Lung (tissue), 12 donors: ENCODE data around the gene SLC17A2. TPM values are rescaled to one million over a fixed set of nuclear protein-coding genes. Genes with fewer than 3 reads are reported as not detected.

Source experiments
- ATAC-seq: fragments of 200-7000 bp; cut with Tn5 transposase; one replicate; pipeline ENCODE4 v1.9.1; 2020; ENCODE audit warnings: moderate number of reproducible peaks; ENCODE audit not compliant: insufficient read depth, low FRiP score
- DNase-seq, 3 donors: peaks; one replicate each; pipeline ENCODE4 v3.0.0-alpha.2; 2013 to 2017
- H3K27ac ChIP-seq, 2 donors: one replicate each; pipeline ENCODE4 v1.5.1; 2013; ENCODE audit warnings: mild to moderate bottlenecking in 2 of 2, moderate library complexity in 2 of 2, control low read depth in 1 of 2, inconsistent platforms in 1 of 2, low read depth in 1 of 2, low read length in 1 of 2
- H3K27me3 ChIP-seq, 3 donors: one replicate each; pipeline ENCODE4 v1.5.1; 2013; ENCODE audit warnings: low read length in 2 of 3; ENCODE audit not compliant: control insufficient read depth in 3 of 3, insufficient read depth in 3 of 3
- H3K36me3 ChIP-seq, 4 donors: one replicate each; pipeline ENCODE4 v1.5.1; 2013; ENCODE audit warnings: low read length in 4 of 4, mild to moderate bottlenecking in 1 of 4, moderate library complexity in 1 of 4; ENCODE audit not compliant: control insufficient read depth in 4 of 4, insufficient read depth in 4 of 4
- H3K4me1 ChIP-seq, 5 donors: one replicate each; pipeline ENCODE4 v1.5.1; 2013; ENCODE audit warnings: low read length in 5 of 5, mild to moderate bottlenecking in 2 of 5, moderate library complexity in 1 of 5; ENCODE audit not compliant: control insufficient read depth in 5 of 5, insufficient read depth in 5 of 5
- H3K4me3 ChIP-seq: one replicate; pipeline ENCODE4 v1.5.1; 2013; ENCODE audit warnings: mild to moderate bottlenecking, control low read depth, moderate library complexity
- H3K9ac ChIP-seq, 2 donors: one replicate each; pipeline ENCODE4 v1.5.1; 2013; ENCODE audit warnings: low read length in 2 of 2, control low read depth in 1 of 2; ENCODE audit not compliant: insufficient read depth in 1 of 2
- H3K9me3 ChIP-seq, 4 donors: one replicate each; pipeline ENCODE4 v1.5.1; 2013; ENCODE audit warnings: low read length in 3 of 4, mild to moderate bottlenecking in 1 of 4, moderate library complexity in 1 of 4; ENCODE audit not compliant: control insufficient read depth in 4 of 4, insufficient read depth in 3 of 4
- CTCF ChIP-seq: IDR thresholded peaks from 2 replicates; pipeline ENCODE4 v1.5.1; 2012; ENCODE audit warnings: mild to moderate bottlenecking; ENCODE audit errors: control extremely low read depth, extremely low read depth
- WGBS, 2 donors: extraction: QIAGEN DNeasy Blood & Tissue Kit; methylation state at CpG; one replicate each; pipeline ENCODE4 v1.1.7; 2013; 5-methylcytosine and 5-hydroxymethylcytosine counted together
- polyA plus RNA-seq, 2 donors: library from polyadenylated mRNA; stranded (reverse); fragments of 200-250 nt; gene quantifications; one replicate each; pipeline ENCODE4 v1.2.1, GENCODE V29; 2013
- total RNA-seq, 2 donors: library from RNA; depleted of rRNA in 1 of 2; stranded (reverse); fragments of >200 nt in 1 of 2; gene quantifications; one replicate each; pipeline ENCODE4 v1.2.1, GENCODE V29; 2014 to 2021
- donor health status: control.
- donor health status: control.
- donor health status: Bipolar disorder and iron deficiency.
- donor health status: healthy.
- donor health status: DM: yes; HTN: yes; CAD: no.

Gene SLC17A2
- total and polyA plus RNA-seq, 4 donors: not detected

- H3K27me3 ChIP-seq: no peaks in the 10 kb centered on the region
- no peak overlapping the region for H3K4me3 ChIP-seq
- H3K36me3 ChIP-seq: peaks cover 3 to 29% (median 19%) of the 10 kb centered on the region in 4 donors
- H3K4me1 ChIP-seq: peaks cover 0 to 37% (median 16%) of the 10 kb centered on the region in 5 donors
- TF ChIP-seq CTCF: no peak
- ATAC-seq: no peak
- no peak overlapping the region for H3K27ac ChIP-seq
- H3K9me3 ChIP-seq: no peaks in the 10 kb centered on the region
- no peak overlapping the region for H3K9ac ChIP-seq
- DNase-seq: no peak
- WGBS, 2 donors: 94% methylated on average over 9 of the region's 9 CpGs
Observed at GRCh38 chr6:25966711-25967110, 36.2 kb upstream of the SLC17A2 start.

- no peak for ATAC-seq
- peaks cover 0 to 26% (median 8%) of the 10 kb centered on the region in 5 donors for H3K4me1 ChIP-seq
- peaks cover 3 to 21% (median 17%) of the 10 kb centered on the region in 4 donors for H3K36me3 ChIP-seq
Observed at GRCh38 chr6:25965058-25965457, 34.6 kb upstream of the SLC17A2 start.

GRCh38 chr6:25963426-25964123 lies 33.1 kb upstream of the SLC17A2 start:
- H3K4me1 ChIP-seq: peaks cover 0 to 26% (median 8%) of the 10 kb centered on the region in 5 donors
- H3K9ac ChIP-seq: peak overlapping the region; percentile 39 to 97
- 2 to 5% methylated on average over 6 of the region's 6 CpGs for WGBS, 2 donors
- H3K36me3 ChIP-seq: peaks cover 0 to 16% (median 13%) of the 10 kb centered on the region in 4 donors
- DNase-seq (peak; percentile 29 to 83 (median 49)), ATAC-seq (no peak)
- H3K9me3 ChIP-seq: peaks cover 0 to 3% (median under 1%) of the 10 kb centered on the region in 4 donors
- H3K4me3 ChIP-seq: peak overlapping the region; percentile 44
- H3K27me3 ChIP-seq: no peaks in the 10 kb centered on the region
- no peak for TF ChIP-seq CTCF
- peak overlapping the region in 1 of 2 donors; percentile 40 for H3K27ac ChIP-seq

More at GRCh38 chr6:25965058-25965457, 34.6 kb upstream of the SLC17A2 start:
- Histone ChIP-seq H3K27ac (no peak overlapping the region), H3K9me3 (no peaks in the 10 kb centered on the region), H3K27me3 (no peaks in the 10 kb centered on the region), H3K4me3 (no peak overlapping the region), H3K9ac (no peak overlapping the region)
- 58 to 87% methylated on average over 4 of the region's 4 CpGs for WGBS, 2 donors
- DNase-seq: no peak
- TF ChIP-seq CTCF: no peak
